Activated naive CD8-positive, alpha-beta T cell treated with anti-CD3 and anti-CD28 coated beads, Interleukin-2, amount 50 U/mL, for 16 hours (primary cell): ENCODE data around the gene TSSK2.
"Not testable (repeated sequence)": the region's sequence is repeated elsewhere in the genome, so short reads cannot be mapped to it uniquely, and the experiment has no call there.

Experiments
- DNase-seq: peaks from one replicate; pipeline ENCODE4 v3.0.0-alpha.2; 2020; ENCODE audit warnings: low read depth, low spot score

The TSSK2 gene

GRCh38 chr22:19143212-19143611 lies 12.1 kb downstream of the TSSK2 start:
- DNase-seq, result no peak

- no peak for DNase-seq
These were observed 12.9 kb downstream of the TSSK2 start for GRCh38 chr22:19143967-19144400.

GRCh38 chr22:19146215-19146968 lies 15.3 kb downstream of the TSSK2 start:
- DNase-seq, result no peak

DNA sequence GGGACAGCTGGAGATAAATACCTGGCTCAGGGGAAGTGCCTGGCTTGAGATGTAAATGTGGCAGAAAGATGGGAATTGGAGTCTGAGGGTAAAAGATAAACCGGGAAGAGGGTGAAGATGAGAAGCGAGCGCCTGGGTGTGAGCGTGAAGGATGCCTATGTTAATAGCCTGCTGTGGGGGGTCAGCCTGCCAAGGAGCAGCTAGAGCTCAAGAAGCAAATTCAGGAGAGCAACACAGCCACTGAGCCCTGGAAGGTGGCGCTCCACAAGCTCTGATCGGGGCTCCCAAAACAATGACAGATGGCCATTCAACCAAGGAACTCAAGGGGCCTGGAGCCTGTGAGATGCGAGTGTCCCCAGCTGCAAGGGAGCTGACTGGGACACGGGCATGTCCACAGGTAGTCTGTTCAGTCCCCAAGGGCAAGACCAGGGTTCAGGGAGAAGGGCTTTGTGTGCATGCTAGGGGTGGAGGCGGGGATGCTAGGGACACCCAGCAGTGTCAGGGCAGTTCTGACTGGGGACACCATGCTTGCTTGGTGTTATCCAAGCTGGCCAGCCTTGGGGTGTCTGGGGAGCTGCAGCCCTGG lies 16.2 kb downstream of the TSSK2 start:
- DNase-seq, result no peak

- no peak for DNase-seq
These were observed 17.4 kb downstream of the TSSK2 start for GRCh38 chr22:19148417-19149046.

DNA sequence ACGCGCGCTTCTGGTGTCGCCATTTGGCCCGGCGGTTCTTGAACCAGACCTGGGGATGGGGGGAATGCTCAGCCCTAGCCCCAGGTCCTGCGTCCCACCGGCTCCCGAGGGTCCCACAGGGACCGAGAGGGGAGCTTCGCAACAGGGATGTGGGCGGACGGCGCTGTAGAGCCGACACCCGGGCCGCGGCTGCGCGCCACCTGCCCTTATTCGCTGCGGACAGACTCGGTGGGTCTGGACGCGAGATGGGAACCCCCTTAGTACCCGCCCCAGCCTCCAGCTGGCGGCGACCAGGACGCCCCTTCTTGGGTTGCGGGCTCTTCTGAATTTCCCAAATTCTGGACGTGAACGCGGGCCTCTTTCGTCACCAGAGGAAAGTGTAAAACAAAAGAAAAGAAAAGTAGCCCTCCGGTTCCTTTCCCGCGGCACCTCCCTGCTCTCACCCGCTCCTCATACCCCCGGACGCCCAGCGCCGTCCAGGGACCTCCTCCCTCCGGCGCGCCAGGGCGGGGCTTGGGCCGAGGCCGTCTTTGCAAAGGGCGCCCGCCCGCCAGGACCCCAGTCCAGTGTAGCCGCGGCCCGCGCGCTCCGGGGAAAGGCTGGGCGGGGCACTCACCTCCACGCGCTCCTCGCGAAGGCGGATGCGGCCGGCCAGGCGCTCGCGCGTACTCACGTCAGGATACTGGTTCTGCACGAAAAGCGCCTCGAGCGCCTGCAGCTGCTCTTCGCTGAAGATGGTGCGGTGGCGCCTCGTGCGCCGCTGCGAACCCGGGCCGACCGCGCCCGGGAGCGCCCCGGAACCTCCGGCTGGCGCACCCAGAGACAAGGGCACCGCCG lies 18.2 kb downstream of the TSSK2 start:
- no peak for DNase-seq

- no peak for DNase-seq
These were observed 18.9 kb downstream of the TSSK2 start, which contains the start of gene GSC2 for GRCh38 chr22:19149991-19150390. TSS of gene GSC2 (minus strand) at chr22:19150292. CDS start at chr22:19150283, 9 bp downstream.

- DNase-seq, result no peak
These were observed 19.6 kb downstream of the TSSK2 start for GRCh38 chr22:19150482-19151328.

DNA sequence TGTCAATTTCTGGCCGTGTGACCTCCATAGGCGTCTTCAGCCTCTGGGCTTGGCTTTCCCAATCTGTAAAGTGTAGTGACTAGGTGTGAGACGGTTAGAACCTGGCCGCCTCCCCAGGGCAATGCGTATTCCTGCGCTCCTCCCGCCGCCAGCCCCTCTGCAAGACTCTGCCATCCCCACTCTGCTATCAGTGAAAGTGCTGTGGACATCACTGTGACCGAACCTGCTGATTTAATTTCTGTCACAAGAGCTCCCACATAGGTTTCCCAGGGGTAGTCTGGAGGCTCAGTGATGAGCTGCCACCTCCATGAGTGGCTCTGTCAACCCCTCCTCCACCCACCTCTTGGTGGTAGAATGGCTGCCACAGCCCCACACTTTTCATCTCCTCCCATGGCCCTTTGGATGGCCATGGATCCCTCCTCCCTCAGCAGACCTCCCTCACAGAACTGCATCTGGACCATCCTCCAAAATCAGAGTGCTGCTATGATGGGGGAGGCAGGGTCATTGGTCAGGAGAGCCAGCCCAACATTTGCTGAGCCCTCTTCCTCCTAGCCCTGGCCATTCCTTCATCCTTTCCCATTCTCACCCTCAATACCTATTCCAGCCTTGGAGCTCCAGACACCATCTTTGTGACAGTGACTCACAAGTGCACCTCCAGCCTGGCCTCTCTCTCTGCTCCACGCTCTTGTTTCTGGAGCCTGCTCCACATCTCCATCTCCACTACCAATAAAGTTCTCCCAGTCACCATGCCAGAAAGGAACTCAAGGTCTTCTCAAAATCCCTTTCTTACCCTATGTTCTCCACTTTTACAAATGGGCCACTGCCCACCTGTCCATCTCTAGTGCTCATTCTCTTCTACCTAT lies 20.5 kb downstream of the TSSK2 start:
- DNase-seq, result no peak

- no peak for DNase-seq
These were observed 22.1 kb downstream of the TSSK2 start for GRCh38 chr22:19152942-19153883.

DNA sequence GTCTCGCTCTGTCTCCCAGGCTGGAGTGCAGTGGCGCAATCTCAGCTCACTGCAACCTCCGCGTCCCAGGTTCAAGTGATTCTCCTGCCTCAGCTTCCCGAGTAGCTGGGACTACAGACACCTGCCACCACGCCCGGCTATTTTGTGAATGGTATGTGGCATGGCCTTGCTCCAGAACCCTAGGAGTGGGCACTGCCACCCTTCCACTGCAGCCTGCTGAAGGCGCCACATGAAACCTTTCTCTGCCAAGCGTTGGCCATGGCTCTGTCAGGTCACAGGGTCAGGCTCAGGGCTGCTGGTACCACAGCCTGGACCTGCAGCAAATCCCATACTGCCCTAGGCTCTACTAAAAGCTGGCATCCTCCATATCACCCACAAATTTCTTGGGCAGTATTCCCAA lies 25.0 kb downstream of the TSSK2 start:
- DNase-seq, result not testable (repeated sequence)

DNA sequence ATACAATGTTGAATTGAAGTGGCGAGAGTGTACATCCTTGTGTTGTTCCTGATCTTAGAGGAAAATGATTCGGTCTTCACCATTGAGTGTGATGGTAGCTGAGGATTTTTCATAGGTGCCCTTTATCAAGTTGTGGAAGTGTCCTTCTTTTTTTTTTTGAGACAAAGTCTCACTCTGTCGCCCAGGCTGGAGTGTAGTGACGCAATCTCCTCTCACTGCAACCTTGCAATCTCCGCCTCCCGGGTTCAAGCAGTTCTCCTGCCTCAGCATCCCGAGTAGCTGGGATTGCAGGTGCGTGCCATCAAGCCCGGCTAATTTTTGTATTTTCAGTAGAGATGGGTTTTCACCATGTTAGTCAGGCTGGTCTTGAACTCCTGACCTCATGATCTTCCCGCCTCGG lies 27.5 kb downstream of the TSSK2 start:
- DNase-seq, result not testable (repeated sequence)

DNA sequence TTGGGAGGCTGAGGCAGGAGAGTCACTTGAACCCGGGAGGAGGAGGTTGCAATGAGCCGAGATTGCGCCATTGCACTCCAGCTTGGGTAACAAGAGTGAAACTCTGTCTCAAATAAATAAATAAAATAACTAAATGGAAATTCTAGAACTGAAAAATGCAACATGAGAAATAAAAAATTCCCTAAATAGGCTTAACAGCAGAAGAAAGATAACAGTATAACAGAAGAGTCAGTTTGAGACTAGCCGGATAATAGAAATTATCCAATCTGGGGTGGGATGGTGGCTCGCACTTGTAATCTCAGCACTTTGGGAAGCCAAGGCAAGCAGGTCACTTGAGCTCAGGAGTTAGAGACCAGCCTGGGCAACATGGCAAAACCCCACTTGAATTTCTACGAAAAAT lies 33.3 kb downstream of the TSSK2 start:
- DNase-seq, result no peak

- no peak for DNase-seq
These were observed 35.3 kb downstream of the TSSK2 start for GRCh38 chr22:19166421-19166820.

DNA sequence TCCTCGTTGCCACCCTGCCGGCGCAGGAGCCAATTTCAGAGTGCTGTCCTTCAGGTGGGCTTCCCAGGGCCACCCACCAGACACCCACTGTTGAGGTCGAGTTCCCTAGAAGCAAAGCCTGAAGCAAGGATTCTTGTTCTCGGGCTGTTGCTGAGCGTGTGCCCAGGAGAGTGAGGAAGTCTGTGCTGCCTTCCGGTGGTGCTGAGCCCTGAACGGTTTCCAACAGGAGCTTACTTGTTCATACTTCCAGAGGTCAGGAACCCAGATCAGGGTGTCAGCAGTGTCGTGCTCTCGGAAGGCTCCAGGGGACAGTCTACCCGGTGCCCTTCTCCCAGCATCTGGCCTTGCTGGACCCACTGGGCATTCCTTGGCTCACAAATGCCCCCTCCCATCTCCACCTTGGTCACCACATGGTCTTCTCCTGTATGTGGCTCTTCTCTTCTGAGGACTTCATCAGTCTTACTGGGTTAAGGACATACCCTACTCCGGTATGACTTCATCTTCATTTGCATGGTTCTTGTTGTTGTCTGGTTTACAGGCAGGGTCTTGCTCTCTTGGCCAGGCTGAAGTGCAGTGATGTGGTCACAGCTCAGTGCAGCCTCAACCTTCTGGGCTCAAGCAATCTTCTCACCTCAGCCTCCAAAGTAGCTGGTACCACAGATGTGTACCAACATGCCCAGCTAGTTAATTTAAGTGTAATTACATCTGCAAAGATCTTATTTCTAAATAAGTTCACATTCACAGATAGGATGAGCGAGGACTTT lies 36.2 kb downstream of the TSSK2 start:
- no peak for DNase-seq

GRCh38 chr22:19168088-19168890 lies 37.2 kb downstream of the TSSK2 start:
- DNase-seq, result no peak
